Stromal cell of bone marrow (primary cell): ENCODE results near the gene SGK2.

Experiments
- DNase-seq: peaks from one replicate; pipeline ENCODE4 v3.0.0-alpha.2; 2012; ENCODE audit warnings: low read depth

SGK2 gene

GRCh38 chr20:43536041-43536816 is 22.6 kb upstream of the SGK2 start:
- no peak for DNase-seq

- no peak for DNase-seq
Measured at GRCh38 chr20:43536817-43537440, 21.9 kb upstream of the SGK2 start.

- peak; percentile 45 for DNase-seq
Measured at GRCh38 chr20:43537921-43538877, 20.6 kb upstream of the SGK2 start.

- DNase-seq: no peak
Measured at GRCh38 chr20:43538878-43539700, 19.7 kb upstream of the SGK2 start.

- DNase-seq: no peak
Measured at GRCh38 chr20:43539975-43540672, 18.7 kb upstream of the SGK2 start.

- no peak for DNase-seq
Measured at GRCh38 chr20:43540673-43541060, 18.2 kb upstream of the SGK2 start.

- no peak for DNase-seq
Measured at GRCh38 chr20:43541214-43541613, 17.6 kb upstream of the SGK2 start.

- DNase-seq: no peak
Measured at GRCh38 chr20:43542161-43542560, 16.7 kb upstream of the SGK2 start.

- DNase-seq: no peak
Measured at GRCh38 chr20:43542674-43543073, 16.2 kb upstream of the SGK2 start.

- DNase-seq: no peak
Measured at GRCh38 chr20:43543138-43543537, 15.7 kb upstream of the SGK2 start.

GRCh38 chr20:43544501-43544900 is 14.3 kb upstream of the SGK2 start:
- DNase-seq: no peak

GRCh38 chr20:43545837-43546578 is 12.8 kb upstream of the SGK2 start:
- no peak for DNase-seq

GRCh38 chr20:43548273-43548880 is 10.4 kb upstream of the SGK2 start:
- no peak for DNase-seq

- no peak for DNase-seq
Measured at GRCh38 chr20:43549416-43550065, 9.3 kb upstream of the SGK2 start.

GRCh38 chr20:43550456-43550855 is 8.4 kb upstream of the SGK2 start:
- no peak for DNase-seq

GRCh38 chr20:43554369-43554768 is 4.5 kb upstream of the SGK2 start:
- no peak for DNase-seq

- no peak for DNase-seq
Measured at GRCh38 chr20:43559147-43559987, 540 bp downstream of the SGK2 start.

- no peak for DNase-seq
Measured at GRCh38 chr20:43560974-43561373, 2.1 kb downstream of the SGK2 start.

- DNase-seq: no peak
Measured at GRCh38 chr20:43563429-43563828, 4.6 kb downstream of the SGK2 start.
